Left renal cortex interstitium (tissue), 4 donors: Measurements from ENCODE around the gene CDC40. TPM values are rescaled to one million over a fixed set of nuclear protein-coding genes. Genes with fewer than 3 reads are reported as not detected.

Source experiments
- DNase-seq, 4 donors: peaks; one replicate each; pipeline ENCODE4 v3.0.0-alpha.2; 2013; ENCODE audit warnings: low read depth in 4 of 4, low spot score in 2 of 4, missing footprints in 1 of 4
- polyA plus RNA-seq, 4 donors: library from polyadenylated mRNA; unstranded; fragments of 120-200 nt; gene quantifications; one replicate each; pipeline ENCODE4 v1.2.1, GENCODE V29; 2013; ENCODE audit not compliant: insufficient read length in 4 of 4

Gene CDC40
- polyA plus RNA-seq, result 10 to 100 TPM; 26.8 to 35.7 (median 34.5) TPM

DNA sequence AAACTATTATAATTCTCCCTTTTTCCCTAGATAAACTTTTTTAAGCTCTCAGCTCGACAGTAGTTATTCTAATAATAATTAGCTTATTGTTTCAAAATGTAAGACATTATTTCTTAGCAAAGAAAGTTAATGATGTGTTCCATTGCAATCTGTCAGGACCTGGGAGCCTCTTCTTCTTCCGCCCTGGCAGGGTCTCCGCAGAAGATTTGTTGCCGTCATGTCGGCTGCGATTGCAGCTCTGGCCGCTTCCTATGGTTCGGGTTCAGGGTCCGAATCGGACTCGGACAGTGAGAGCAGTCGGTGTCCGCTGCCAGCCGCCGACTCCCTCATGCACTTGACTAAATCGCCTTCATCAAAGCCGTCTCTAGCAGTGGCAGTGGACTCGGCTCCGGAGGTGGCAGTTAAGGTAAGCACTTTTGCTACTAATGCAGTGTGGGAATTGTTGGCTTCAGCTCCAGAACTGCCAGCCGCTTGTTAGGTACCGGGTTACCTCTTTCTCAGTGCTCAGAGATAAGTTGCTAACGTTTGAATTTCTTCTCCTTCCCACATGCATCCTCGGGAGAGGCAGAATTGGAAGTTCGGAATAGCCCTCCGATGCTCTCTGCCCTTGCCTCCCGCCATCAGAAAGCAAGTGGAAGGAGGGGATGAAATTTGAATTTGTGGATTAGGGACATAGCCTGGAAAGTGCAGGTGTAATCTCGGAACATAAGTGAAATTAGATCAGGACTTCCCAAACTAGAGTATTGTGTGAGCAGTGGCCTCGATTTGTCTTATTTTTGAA is at the start of gene CDC40:
TSS of gene CDC40 (plus strand) at position 200 of the 781 bp plus-strand sequence. CDS start at position 218, 18 bp downstream.
- peak in 1 of 4 donors; percentile 94 for DNase-seq

DNA sequence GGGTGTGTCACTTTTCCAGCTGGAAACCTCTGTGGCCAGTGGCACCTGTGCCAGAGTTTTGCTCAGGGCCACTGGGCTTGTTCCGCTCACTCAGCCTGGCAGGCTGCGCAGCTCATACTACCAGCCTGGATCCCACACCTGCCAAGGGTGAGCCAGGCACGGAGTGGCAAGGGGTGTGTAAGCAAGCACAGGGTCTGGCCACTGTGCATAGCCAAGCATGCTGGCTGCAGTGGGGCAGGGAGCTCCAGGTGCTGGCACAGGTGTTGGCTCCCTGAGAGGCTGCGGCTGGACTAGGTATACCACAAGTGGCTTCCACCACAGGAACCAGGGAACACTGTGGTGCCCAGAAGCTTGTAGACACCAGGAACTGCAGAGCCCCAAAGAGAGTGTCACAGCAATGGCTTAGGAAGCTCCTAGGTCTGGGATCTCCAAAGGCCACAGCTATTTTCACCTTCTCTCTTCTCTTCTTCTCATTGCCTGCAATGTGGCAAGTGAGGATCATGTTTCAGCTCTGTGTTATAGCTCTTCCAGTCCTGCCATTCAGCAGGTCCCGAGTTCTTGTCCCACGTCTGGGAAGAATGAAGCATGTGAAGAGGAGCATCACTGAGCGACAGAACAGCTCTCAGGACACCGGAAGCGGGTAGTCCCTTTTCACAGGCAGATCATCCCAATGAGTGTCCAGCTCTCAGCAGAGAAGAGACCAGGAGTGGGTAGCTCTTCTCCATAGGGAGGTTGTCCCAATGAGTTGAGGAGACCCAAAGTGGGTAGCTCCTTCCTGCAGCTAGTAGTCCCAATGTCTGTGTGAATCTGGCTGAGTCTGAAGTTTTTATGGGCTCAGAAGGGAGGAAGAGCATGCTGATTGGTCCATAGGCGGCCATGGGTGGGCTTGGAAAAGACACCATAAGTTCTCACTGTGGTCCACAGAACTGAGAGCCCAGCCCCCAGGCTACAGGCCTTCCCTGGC is 42.0 kb upstream of the CDC40 start:
- DNase-seq, result no peak

- DNase-seq, result no peak
These were observed 41.2 kb upstream of the CDC40 start for GRCh38 chr6:110139052-110139451.

- no peak for DNase-seq
These were observed 39.6 kb upstream of the CDC40 start for GRCh38 chr6:110140650-110141049.

GRCh38 chr6:110147870-110148269 is 32.4 kb upstream of the CDC40 start:
- no peak for DNase-seq

DNA sequence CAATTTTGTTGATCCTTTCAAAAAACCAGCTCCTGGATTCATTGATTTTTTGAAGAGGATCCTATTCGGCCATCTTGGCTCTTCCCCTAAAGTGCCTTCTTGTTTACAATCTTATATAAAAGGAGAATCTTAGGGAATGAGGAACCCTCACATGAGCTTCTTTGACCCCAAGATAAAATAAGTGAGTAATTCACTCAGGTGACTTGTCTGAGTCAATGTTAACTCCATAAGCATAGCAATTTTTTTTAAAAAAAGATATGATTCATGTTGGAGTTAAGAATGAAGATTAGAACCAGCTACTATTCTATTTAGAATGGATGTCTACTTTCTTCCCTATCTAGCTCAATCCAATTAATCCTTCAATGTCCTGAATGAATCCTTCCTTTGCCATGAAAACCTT is 21.7 kb upstream of the CDC40 start:
- no peak for DNase-seq

DNA sequence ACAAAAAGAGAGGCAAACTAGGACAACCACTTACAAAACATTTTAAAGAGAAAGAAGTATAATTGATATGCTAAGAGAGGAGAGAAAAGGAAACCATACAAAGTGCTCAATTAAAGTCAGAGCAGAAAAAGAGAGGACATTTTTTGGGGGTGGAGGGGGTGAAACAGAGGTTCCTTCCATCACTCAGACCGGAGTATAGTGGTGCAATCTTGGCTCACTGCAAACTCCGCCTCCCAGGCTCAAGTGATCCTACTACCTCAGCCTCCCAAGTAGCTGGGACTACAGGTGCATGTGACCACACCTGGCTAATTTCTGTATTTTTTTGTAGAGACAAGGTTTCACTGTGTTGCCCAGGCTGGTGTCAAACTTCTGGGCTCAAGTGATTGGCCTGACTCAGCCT is 10.1 kb upstream of the CDC40 start:
- no peak for DNase-seq

DNA sequence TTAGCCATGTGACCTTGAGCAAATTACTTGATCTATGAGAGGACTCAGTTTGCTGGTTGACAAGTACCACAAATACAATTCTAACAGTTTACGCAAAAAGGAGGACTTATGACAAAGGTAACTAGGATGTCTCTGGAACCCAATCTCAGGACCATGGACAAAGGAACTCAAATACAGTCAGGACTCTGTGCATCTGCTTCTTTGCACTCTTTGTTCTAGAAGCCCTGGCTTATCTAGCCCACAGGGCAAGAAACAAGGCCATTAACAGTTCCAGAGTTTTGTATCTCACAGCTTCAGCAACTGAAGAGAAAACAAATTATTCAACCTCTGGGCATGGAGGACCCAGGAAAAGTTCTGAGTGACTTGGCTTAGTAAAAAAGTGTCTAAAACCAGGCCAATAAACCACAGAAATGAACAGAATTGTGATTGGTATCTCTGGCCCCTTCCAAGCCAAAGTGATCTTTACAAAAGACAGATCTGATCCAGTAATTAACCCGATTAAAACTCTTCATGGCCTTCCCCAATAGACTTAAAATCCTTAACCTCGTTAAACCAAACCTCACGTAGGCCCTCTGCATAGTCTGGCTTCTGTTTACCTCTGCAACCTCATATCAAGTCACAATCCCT is 6.6 kb upstream of the CDC40 start:
- no peak for DNase-seq

GRCh38 chr6:110178626-110179405 is 1.4 kb upstream of the CDC40 start:
- peak; percentile 42 to 70 (median 68) for DNase-seq

- DNase-seq, result peak; percentile 95 to 98 (median 98)
These were observed 610 bp upstream of the CDC40 start, which contains the start of gene WASF1 for GRCh38 chr6:110179406-110180227. Gene WASF1 (minus strand): TSS chr6:110179670. CDS start chr6:110127601, 52,069 bp downstream.

GRCh38 chr6:110181131-110182030 is 1.2 kb downstream of the CDC40 start:
- DNase-seq, result peak in 2 of 4 donors; percentile 12 to 25

DNA sequence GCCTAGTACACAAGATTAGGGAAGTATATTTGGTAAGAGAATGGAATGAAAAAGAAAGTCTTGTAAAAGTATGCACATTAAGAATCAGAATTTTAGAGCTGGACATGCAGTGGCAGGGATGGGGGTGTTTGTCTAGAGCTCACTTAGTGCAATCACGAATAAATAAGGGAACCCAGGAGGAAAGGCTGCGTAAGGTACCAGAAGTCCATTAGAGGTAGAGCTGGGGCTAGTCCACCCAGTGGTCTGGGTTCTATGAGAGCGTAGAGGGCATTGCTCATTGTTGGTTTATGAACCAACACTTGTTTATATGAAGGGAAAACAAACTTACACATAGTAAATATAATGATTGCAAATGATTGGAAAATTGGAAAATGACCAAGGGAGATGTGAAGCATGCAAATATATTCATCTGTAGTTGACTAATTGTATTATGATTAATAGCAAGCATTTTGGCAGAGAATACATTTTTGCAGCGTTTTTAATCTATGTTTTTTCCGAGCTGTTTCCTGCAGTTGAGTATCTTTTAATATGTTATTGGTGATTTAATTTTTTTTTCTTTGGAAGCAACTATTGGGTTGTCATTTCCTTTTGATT is 3.2 kb downstream of the CDC40 start:
- DNase-seq, result no peak

DNA sequence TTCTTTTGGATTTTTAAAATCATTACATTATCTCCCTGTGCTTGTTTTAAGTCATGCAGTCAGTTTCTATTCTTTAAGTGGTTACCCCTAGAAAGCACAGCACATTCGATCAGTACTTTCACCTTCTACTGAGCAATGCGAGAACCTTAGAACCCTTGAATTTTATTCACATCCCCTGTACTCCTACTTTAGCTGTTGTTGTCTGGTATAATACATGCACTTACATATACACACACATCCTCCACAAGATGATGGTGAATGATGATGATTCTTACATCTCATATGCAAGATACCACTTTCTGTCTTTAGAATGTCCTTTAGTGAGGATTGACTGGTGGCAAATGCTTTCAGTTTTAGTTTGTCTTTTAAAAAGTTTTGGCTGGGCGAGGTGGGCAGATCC is 5.7 kb downstream of the CDC40 start:
- no peak for DNase-seq

GRCh38 chr6:110188791-110189190 is 8.6 kb downstream of the CDC40 start:
- DNase-seq, result no peak

GRCh38 chr6:110190726-110191125 is 10.5 kb downstream of the CDC40 start:
- DNase-seq, result no peak

DNA sequence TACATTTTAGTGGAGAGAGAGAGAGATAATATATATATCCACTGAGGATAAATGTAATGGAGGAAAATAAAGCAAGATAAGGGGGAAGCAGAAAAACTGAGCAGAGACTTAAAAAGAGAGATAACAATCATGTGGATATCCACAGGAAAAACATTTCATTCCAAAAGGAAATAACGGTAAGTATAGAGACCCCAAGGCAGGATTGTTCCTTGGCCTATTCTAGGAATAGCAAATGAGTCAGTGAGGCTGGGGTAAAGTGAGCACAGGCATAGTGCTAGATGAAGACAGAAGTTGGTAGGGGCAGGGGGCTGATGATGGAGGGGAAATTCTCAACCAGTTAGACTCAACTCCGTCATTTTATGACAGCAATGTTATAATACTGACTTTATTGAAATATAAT is 11.2 kb downstream of the CDC40 start:
- no peak for DNase-seq

DNA sequence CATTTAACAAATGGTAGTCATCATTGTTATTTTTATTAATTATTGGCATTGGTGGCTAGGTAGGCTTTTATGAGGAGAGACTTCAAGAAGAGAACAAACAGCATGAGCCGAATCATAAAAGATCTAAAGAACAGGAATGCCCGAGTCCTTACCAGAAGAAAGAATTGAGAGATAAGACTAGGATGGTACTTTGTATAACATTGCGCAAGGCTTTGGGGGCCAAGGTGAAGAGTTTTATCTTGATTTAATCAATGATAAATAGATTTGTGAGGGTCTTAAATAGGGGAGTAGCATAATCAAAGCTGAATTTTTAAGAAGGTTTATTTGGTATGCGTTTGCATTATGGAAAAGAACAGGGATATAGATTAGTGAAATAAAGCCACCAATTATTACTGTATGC is 15.4 kb downstream of the CDC40 start:
- no peak for DNase-seq

- DNase-seq, result no peak
These were observed 16.6 kb downstream of the CDC40 start for GRCh38 chr6:110196874-110197273.
